Psoas muscle (tissue), 8 donors: Measurements from ENCODE around the gene TIFAB. TPM values are rescaled to one million over a fixed set of nuclear protein-coding genes. Genes with fewer than 3 reads are reported as not detected.

ENCODE experiments used
- ATAC-seq, 4 donors: fragments of 200-7000 bp; cut with Tn5 transposase; one replicate each; pipeline ENCODE4 v1.9.1; 2020; ENCODE audit warnings: moderate library complexity in 3 of 4, mild to moderate bottlenecking in 2 of 4
- DNase-seq, 2 donors: peaks; one replicate each; pipeline ENCODE4 v3.0.0-alpha.2; 2020
- H3K27ac ChIP-seq: fragments of 200-600 bp; one replicate; pipeline ENCODE4 v1.8.0; 2022
- H3K27me3 ChIP-seq, 3 donors: fragments of 200-600 bp in 1 of 3; one replicate each; pipeline versions ENCODE4 v1.6.1 to v1.8.0; 2013 to 2022; ENCODE audit warnings: low read length in 2 of 3, mild to moderate bottlenecking in 2 of 3, moderate library complexity in 1 of 3; ENCODE audit not compliant: insufficient read depth in 3 of 3
- H3K36me3 ChIP-seq, 2 donors: fragments of 200-600 bp in 1 of 2; one replicate each; pipeline versions ENCODE4 v1.6.1 to v1.8.0; 2013 to 2022; ENCODE audit warnings: low read depth in 1 of 2, mild to moderate bottlenecking in 1 of 2, moderate library complexity in 1 of 2; ENCODE audit not compliant: insufficient read depth in 1 of 2
- H3K4me1 ChIP-seq: fragments of 200-600 bp; one replicate; pipeline ENCODE4 v1.8.0; 2022
- H3K4me3 ChIP-seq: fragments of 200-600 bp; one replicate; pipeline ENCODE4 v1.8.0; 2022; ENCODE audit warnings: mild to moderate bottlenecking
- H3K9me3 ChIP-seq: fragments of 200-600 bp; one replicate; pipeline ENCODE4 v1.8.0; 2022
- WGBS, 3 donors: extraction: QIAGEN DNeasy Blood & Tissue Kit; methylation state at CpG; one replicate each; pipeline versions ENCODE4 v1.1.6 to v1.1.7; 2013; 5-methylcytosine and 5-hydroxymethylcytosine counted together
- intact Hi-C, 2 donors: fragments of 100-400 bp; cut with DNase I; formaldehyde crosslinking; loops; one replicate each; pipeline versions ENCODE4 v1.11.0 to v1.14.2; 2022
- polyA plus RNA-seq, 3 donors: library from polyadenylated mRNA; stranded (reverse); fragments of 200-250 nt; gene quantifications; one replicate each; pipeline ENCODE4 v1.2.3, GENCODE V29; 2013
- total RNA-seq, 4 donors: library from RNA; stranded (reverse); fragmentation: NEBNext Ultra II Directional in 2 of 4; extraction: Animal tissue kit (Norgen Biotek cat#: 25700) in 2 of 4; gene quantifications; one replicate each; pipeline versions ENCODE4 v1.2.1 to v1.2.4, GENCODE V29; 2021 to 2023
- TF ChIP-seq, protein P1 (sequence below): fragments of 200-600 bp; IDR thresholded peaks from one replicate; pipeline ENCODE4 v1.8.0; 2022; ENCODE audit warnings: antibody characterized with exemption
- donor health status: healthy with polysubstance abuse.
- donor health status: DM: no; HTN: no; CAD: no; lungs with moderate emphysema.
- donor health status: Bipolar disorder and iron deficiency.
- donor health status: healthy.
- donor health status: DM: yes; HTN: yes; CAD: no.
- donor health status: DM: no; HTN: no; CAD: no.
- donor health status: DM: no; HTN: no; CAD: no.
- donor health status: DM: yes; HTN: yes; CAD: no.

Gene TIFAB
- total and polyA plus RNA-seq, 7 donors: under 0.01 TPM; not detected in 6

DNA sequence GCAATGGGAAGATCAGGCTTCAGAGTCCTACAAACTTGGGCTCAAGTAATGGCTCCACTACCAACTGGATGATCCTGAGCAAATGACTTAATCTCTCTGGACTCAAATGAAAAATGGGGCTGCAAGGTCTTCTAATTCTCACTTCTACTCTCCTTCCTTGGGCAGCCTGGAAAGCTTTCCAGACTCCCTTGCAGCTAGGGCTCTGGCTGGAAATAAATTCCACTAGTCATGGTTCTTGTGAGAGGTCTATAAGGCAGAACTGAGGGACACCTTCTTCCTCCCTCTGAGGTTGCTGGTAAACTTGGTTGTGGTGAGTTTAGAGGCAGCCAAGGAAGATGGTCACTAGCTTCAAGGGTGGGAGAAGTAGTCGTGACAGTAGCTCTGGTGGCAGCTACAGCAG, 23.6 kb downstream of the TIFAB start:
- no peaks in the 10 kb centered on the region for H3K27me3 ChIP-seq
- H3K4me1 ChIP-seq: peaks cover 7% of the 10 kb centered on the region
- no peak overlapping the region for H3K27ac ChIP-seq
- WGBS, 3 donors: 84 to 100% (median 95%) methylated on average over 1 of the region's 1 CpG
- peaks cover 4% of the 10 kb centered on the region for H3K9me3 ChIP-seq
- H3K36me3 ChIP-seq: no peaks in the 10 kb centered on the region
- DNase-seq: no peak
- TF ChIP-seq, protein P1, sequence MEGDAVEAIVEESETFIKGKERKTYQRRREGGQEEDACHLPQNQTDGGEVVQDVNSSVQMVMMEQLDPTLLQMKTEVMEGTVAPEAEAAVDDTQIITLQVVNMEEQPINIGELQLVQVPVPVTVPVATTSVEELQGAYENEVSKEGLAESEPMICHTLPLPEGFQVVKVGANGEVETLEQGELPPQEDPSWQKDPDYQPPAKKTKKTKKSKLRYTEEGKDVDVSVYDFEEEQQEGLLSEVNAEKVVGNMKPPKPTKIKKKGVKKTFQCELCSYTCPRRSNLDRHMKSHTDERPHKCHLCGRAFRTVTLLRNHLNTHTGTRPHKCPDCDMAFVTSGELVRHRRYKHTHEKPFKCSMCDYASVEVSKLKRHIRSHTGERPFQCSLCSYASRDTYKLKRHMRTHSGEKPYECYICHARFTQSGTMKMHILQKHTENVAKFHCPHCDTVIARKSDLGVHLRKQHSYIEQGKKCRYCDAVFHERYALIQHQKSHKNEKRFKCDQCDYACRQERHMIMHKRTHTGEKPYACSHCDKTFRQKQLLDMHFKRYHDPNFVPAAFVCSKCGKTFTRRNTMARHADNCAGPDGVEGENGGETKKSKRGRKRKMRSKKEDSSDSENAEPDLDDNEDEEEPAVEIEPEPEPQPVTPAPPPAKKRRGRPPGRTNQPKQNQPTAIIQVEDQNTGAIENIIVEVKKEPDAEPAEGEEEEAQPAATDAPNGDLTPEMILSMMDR: no peak
- ATAC-seq: no peak
- intact Hi-C loops: no loop called here
- H3K4me3 ChIP-seq: no peak overlapping the region

GRCh38 chr5:135426102-135427082, 25.8 kb downstream of the TIFAB start:
- DNase-seq (no peak), ATAC-seq (peak; percentile 78 to 87 (median 86))
- intact Hi-C loops: no loop called here
- H3K27me3 ChIP-seq: no peaks in the 10 kb centered on the region
- H3K27ac ChIP-seq: no peak overlapping the region
- H3K4me3 ChIP-seq: no peak overlapping the region
- H3K36me3 ChIP-seq: no peaks in the 10 kb centered on the region
- H3K4me1 ChIP-seq: no peaks in the 10 kb centered on the region
- H3K9me3 ChIP-seq: peaks cover 4% of the 10 kb centered on the region
- 58 to 65% (median 61%) methylated on average over 7 of the region's 7 CpGs for WGBS, 3 donors
- TF ChIP-seq, protein P1: peak; percentile 66

GRCh38 chr5:135425641-135426040, 26.5 kb downstream of the TIFAB start:
- ATAC-seq (no peak), DNase-seq (no peak)
- intact Hi-C loops: loop anchor here in 1 of 2 donors (2.0 kb wide), 1 partner anchor 25 kb away; no protein-coding TSS in a partner anchor
- no peaks in the 10 kb centered on the region for H3K4me1 ChIP-seq
- TF ChIP-seq, protein P1: no peak
- no peaks in the 10 kb centered on the region for H3K36me3 ChIP-seq
- H3K4me3 ChIP-seq: no peak overlapping the region
- peaks cover 4% of the 10 kb centered on the region for H3K9me3 ChIP-seq
- 48 to 74% (median 48%) methylated on average over 2 of the region's 2 CpGs for whole genome bisulfite sequencing, 3 donors
- H3K27me3 ChIP-seq: no peaks in the 10 kb centered on the region
- no peak overlapping the region for H3K27ac ChIP-seq

DNA sequence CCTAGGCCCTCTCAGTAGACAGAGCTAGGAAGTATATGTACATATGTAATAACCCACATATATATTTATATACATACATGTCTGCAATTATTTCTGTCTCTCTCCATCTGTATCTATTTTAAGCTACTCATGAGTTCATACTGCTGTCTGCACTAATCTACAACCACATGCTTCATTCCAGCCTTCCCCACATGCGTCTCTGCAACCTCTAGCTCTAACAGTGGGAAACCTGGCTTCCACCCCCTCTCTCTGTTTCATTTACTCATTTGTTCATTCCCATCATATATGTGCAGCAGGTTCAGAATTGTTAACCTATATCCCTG, 28.3 kb downstream of the TIFAB start:
- ATAC-seq (no peak), DNase-seq (no peak)
- no peaks in the 10 kb centered on the region for H3K4me1 ChIP-seq
- H3K9me3 ChIP-seq: peaks cover 4% of the 10 kb centered on the region
- intact Hi-C loops: loop anchor here in 1 of 2 donors (2.0 kb wide), 1 partner anchor 23 kb away; no protein-coding TSS in a partner anchor
- no peak overlapping the region for H3K4me3 ChIP-seq
- H3K36me3 ChIP-seq: no peaks in the 10 kb centered on the region
- H3K27ac ChIP-seq: no peak overlapping the region
- H3K27me3 ChIP-seq: no peaks in the 10 kb centered on the region
- 88 to 95% (median 92%) methylated on average over 1 of the region's 1 CpG for WGBS, 3 donors
- TF ChIP-seq, protein P1: no peak
